Thyroid gland (tissue), 4 donors: ENCODE measurements around the gene SDC3. TPM values are rescaled to one million over a fixed set of nuclear protein-coding genes. Genes with fewer than 3 reads are reported as not detected.

Source experiments
- DNase-seq, 2 donors: peaks; one replicate each; pipeline ENCODE4 v3.0.0-alpha.2; 2019
- H3K27ac ChIP-seq, 3 donors: fragments of 200-600 bp; sonication (generic); 1 replicate in 2 of 3; 2 replicates in 1 of 3; pipeline ENCODE4 v1.5.1; 2016 to 2019; ENCODE audit warnings: mild to moderate bottlenecking in 1 of 3, moderate library complexity in 1 of 3
- H3K27me3 ChIP-seq: fragments of 200-600 bp; sonication (generic); one replicate; pipeline ENCODE4 v1.5.1; 2019
- H3K36me3 ChIP-seq, 2 donors: fragments of 200-600 bp; sonication (generic); one replicate each; pipeline ENCODE4 v1.5.1; 2016 to 2019
- H3K4me1 ChIP-seq, 2 donors: fragments of 200-600 bp; sonication (generic); one replicate each; pipeline ENCODE4 v1.5.1; 2017 to 2019
- H3K4me3 ChIP-seq, 3 donors: fragments of 200-600 bp; sonication (generic); replicated peaks in 1 of 3; 1 replicate in 2 of 3; 2 replicates in 1 of 3; pipeline ENCODE4 v1.5.1; 2016; ENCODE audit warnings: mild to moderate bottlenecking in 1 of 3
- H3K9me3 ChIP-seq: fragments of 200-600 bp; sonication (generic); one replicate; pipeline ENCODE4 v1.5.1; 2017
- POLR2A ChIP-seq, 2 donors: fragments of 450-650 bp; IDR thresholded peaks; one replicate each; pipeline ENCODE4 v1.6.1; 2017; ENCODE audit warnings: antibody characterized with exemption in 2 of 2, mild to moderate bottlenecking in 2 of 2, moderate library complexity in 1 of 2
- WGBS, 2 donors: methylation state at CpG; one replicate each; pipeline ENCODE4 v1.1.5; 2017; 5-methylcytosine and 5-hydroxymethylcytosine counted together
- intact Hi-C: fragments of 100-400 bp; cut with DNase I; formaldehyde crosslinking; loops from one replicate; pipeline ENCODE4 v1.15.1; 2023
- total RNA-seq, 4 donors: library from RNA; depleted of rRNA; stranded (reverse); fragments of >200 nt; gene quantifications; one replicate each; pipeline ENCODE4 v1.2.3, GENCODE V29; 2016
- TF ChIP-seq, protein P1 (sequence below), 6 experiments: fragments of 200-600 bp in 3 of 6; fragments of 450-650 bp in 3 of 6; sonication (generic) in 3 of 6; IDR thresholded peaks; one replicate each; pipeline ENCODE4 v1.5.1; 2016 to 2019; ENCODE audit warnings: antibody characterized with exemption in 6 of 6, mild to moderate bottlenecking in 2 of 6, inconsistent platforms in 1 of 6, moderate library complexity in 1 of 6

The SDC3 gene
- total RNA-seq, 4 donors from 2014 or later = 13.2 to 19.5 (median 15.9) TPM

DNA sequence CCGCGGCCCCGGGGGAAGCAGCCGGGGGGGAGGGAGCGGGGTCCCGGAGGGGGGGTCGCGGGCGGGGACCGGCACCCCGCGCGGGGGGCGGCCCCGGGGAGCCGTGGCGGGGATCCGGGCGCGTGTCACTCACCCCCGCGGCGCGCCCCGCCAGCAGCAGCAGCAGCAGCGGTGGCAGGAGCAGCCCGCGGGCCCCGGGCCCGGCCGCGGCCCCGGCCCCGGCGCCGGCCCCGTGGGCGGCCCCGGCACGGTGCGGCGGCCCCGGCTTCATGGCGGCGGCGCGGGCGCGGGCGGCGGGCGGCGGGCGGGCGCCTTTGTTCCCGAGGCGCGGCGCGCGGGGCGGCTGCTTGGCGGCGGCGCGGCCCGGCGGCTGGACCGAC lies 252 bp downstream of the SDC3 start:
- WGBS, 2 donors = no CpG with 5 or more reads among the region's 69 CpGs
- TF ChIP-seq, protein P1, sequence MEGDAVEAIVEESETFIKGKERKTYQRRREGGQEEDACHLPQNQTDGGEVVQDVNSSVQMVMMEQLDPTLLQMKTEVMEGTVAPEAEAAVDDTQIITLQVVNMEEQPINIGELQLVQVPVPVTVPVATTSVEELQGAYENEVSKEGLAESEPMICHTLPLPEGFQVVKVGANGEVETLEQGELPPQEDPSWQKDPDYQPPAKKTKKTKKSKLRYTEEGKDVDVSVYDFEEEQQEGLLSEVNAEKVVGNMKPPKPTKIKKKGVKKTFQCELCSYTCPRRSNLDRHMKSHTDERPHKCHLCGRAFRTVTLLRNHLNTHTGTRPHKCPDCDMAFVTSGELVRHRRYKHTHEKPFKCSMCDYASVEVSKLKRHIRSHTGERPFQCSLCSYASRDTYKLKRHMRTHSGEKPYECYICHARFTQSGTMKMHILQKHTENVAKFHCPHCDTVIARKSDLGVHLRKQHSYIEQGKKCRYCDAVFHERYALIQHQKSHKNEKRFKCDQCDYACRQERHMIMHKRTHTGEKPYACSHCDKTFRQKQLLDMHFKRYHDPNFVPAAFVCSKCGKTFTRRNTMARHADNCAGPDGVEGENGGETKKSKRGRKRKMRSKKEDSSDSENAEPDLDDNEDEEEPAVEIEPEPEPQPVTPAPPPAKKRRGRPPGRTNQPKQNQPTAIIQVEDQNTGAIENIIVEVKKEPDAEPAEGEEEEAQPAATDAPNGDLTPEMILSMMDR (IDR thresholded peaks at IDR 0.05) = no peak
- TF ChIP-seq POLR2A (IDR thresholded peaks at IDR 0.05) = no peak
- peak overlapping the region in 1 of 3 donors; percentile 37 for H3K4me3 ChIP-seq
- no peaks in the 10 kb centered on the region for H3K36me3 ChIP-seq
- H3K27ac ChIP-seq = no peak overlapping the region
- no peak for DNase-seq
- H3K4me1 ChIP-seq = peaks cover 19 to 39% of the 10 kb centered on the region in 2 donors
- intact Hi-C loops = no loop called here
- H3K27me3 ChIP-seq = no peaks in the 10 kb centered on the region
- no peaks in the 10 kb centered on the region for H3K9me3 ChIP-seq

DNA sequence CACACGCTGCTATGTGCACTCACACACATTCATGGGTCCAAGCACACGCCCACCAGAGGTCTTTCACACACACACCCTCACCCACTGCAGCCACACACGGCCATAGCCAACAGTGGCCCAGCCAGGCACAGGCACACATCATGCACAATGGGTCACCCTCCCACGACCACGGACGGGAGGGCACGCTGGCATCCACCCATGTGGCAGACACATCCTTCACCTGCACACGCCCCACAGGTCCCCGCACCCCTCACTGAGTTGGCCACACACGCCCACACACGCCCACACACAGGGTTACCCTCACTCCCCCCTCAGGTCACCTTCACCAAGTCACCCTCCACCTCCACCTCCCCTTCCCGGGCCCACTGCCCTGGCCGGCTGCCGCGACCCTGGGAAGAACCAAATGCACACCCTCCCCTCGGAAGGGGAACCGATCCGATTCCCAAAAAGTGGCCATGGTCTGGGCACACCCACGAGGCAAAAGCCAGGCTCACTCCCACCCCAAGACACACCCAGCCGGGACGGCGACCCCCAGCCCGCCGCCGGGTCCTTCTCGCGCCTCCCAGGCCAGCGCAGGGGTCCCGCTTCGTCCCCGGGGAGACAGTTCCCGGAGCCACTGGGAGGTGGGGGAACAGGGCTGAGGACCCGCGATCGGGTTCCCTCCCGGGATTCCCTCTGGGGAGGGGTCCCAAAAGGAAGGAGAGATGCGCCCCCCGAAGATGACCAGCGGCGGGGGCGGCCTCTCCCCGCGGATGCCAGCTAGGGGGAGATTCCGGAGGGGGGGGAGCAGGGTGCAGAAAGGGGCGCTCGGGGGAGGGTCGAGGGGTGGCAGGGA lies 860 bp downstream of the SDC3 start:
- Histone ChIP-seq H3K27me3 (no peaks in the 10 kb centered on the region), H3K27ac (no peak overlapping the region), H3K9me3 (no peaks in the 10 kb centered on the region), H3K4me3 (peak overlapping the region in 2 of 3 donors; percentile 0 to 37), H3K36me3 (no peaks in the 10 kb centered on the region), H3K4me1 (peaks cover 19 to 39% of the 10 kb centered on the region in 2 donors)
- TF ChIP-seq POLR2A (IDR thresholded peaks at IDR 0.05) = no peak
- TF ChIP-seq, protein P1 (IDR thresholded peaks at IDR 0.05) = no peak
- 29 to 41% methylated on average over 18 to 27 of the region's 47 CpGs for WGBS, 2 donors
- peak in 1 of 2 donors; percentile 15 for DNase-seq
- intact Hi-C loops = no loop called here

DNA sequence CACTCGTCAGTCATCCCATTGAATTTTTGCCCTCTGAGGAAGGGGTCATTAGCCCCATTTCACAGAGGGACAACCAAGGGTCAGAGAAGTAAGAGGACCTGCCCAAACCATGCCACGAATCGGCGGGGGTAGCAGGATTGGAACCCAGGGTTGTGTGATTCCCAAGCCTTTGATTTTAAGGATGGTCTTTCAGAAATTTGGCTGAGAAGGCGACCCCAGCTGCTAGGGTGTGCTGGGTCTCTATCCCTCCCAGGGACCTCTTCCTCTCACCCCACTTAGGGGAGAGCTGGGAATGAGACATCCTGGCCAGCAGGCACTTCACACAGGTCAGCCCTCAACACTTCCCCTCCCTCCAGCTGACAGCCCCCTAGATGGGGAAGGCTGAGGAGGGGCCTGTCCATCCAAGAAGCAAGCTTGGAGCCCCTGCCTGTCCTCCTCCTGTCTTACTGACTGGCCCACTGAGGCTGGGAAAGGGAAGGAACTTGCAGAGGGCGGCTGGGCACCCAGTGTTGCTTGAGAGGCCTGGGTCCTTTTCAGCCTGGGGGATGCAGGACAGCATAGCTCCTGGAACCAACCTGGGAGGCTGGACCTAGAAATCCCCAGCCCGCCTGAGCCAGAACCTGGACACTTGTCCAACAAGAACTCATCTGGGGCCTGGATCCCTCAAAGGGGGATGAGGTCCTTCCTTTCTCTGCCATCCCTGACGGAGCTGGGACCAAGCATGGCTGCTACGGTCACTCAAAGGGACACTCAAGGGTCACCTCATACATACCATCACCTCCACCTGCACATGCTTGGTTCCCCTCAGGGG lies 1.7 kb downstream of the SDC3 start:
- intact Hi-C loops = no loop called here
- Histone ChIP-seq H3K4me3 (no peak overlapping the region), H3K27ac (no peak overlapping the region)

DNA sequence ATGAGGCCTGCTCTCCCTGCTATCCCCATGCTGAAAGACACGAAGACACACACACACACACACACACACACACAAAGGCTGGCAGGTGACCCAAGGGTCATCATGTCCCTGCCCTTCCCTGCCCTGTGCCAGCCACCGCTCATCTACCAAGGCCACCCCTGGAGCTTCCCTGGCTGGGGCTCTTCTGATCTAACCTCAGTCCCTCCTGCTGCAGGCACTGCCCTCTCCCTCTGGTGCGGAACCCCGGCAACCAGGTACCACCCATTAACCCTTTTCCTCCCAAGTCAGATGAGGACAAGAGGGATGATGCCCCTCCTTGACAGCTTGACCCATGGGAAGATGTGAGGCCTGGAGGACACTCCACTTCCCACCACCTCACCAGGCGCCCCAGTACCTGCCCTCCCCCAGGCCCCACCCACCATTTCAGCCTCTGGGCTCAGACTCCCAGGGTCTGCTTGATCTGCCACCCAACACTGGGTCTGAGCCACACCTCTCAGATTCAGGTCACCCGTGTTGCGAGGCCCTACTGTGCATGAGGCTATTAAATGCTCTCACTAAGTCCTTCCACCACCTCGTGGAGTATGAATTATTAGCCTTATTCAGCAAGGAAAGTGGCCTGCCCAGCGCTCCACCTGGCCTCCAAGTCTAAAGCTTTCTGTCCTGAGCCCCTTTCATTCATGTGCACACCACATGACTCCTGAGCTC lies 2.5 kb downstream of the SDC3 start:
- no peak for DNase-seq
- TF ChIP-seq, protein P1 (IDR thresholded peaks at IDR 0.05) = no peak
- no peak for TF ChIP-seq POLR2A (IDR thresholded peaks at IDR 0.05)
- 77 to 82% methylated on average over 5 to 9 of the region's 9 CpGs for WGBS, 2 donors
- peaks cover 26 to 44% of the 10 kb centered on the region in 2 donors for H3K4me1 ChIP-seq
- H3K27ac ChIP-seq = no peak overlapping the region
- H3K9me3 ChIP-seq = no peaks in the 10 kb centered on the region
- intact Hi-C loops = no loop called here
- H3K4me3 ChIP-seq = no peak overlapping the region
- H3K36me3 ChIP-seq = no peaks in the 10 kb centered on the region
- H3K27me3 ChIP-seq = no peaks in the 10 kb centered on the region

More for the DNA sequence above, 1.7 kb downstream of the SDC3 start:
- H3K4me1 ChIP-seq = peaks cover 25 to 47% of the 10 kb centered on the region in 2 donors
- H3K27me3 ChIP-seq = no peaks in the 10 kb centered on the region
- TF ChIP-seq, protein P1 (IDR thresholded peaks at IDR 0.05) = no peak
- no peak for TF ChIP-seq POLR2A (IDR thresholded peaks at IDR 0.05)
- 86 to 94% methylated on average over 5 to 8 of the region's 9 CpGs for WGBS, 2 donors
- no peak for DNase-seq
- no peaks in the 10 kb centered on the region for H3K9me3 ChIP-seq
- H3K36me3 ChIP-seq = no peaks in the 10 kb centered on the region
